HepG2 (cell line): ENCODE results near the gene CD79A. TPM values are rescaled to one million over a fixed set of nuclear protein-coding genes. Genes with fewer than 3 reads are reported as not detected.
A peak's percentile ranks its signal among the peaks of the same experiment; 100 is the strongest.

Experiments used
- ATAC-seq: fragments of 200-7000 bp; cut with Tn5 transposase; 3 replicates; pipeline ENCODE4 v1.9.1; 2020; ENCODE audit warnings: mild to moderate bottlenecking, moderate library complexity
- BruUV-seq: library from RNA; stranded (reverse); fragments of 400-500 nt; replicated peaks from 2 replicates; lab custom pipeline; 2021; lab: Mats Ljungman, UMichigan
- CTCF ChIA-PET: fragments of 300-600 bp; formaldehyde crosslinking; extraction: SDS; loops from one replicate; lab custom pipeline; 2021; ENCODE audit warnings: low total read pairs, inconsistent platforms, low intra/inter-chr PET ratio; lab: Yijun Ruan, JAX
- POLR2A ChIA-PET: fragments of 350-600 bp; sonication (Branson Sonifier 250); formaldehyde crosslinking; loops from one replicate; lab custom pipeline; 2020; ENCODE audit warnings: antibody characterized with exemption, inconsistent platforms; lab: Yijun Ruan, JAX
- DNase-seq: peaks from one replicate; pipeline ENCODE4 v3.0.0-alpha.2; 2015; ENCODE audit warnings: low spot score
- FAIRE-seq: peaks from 3 replicates; lab custom pipeline; 2011; peaks lifted over from hg19 to GRCh38; lab: Jason Lieb, UNC
- H2AFZ ChIP-seq: one replicate; pipeline ENCODE4 v1.6.1; 2011; ENCODE audit warnings: low read length, inconsistent platforms
- H3K27ac ChIP-seq: fragments of 300-600 bp; 3 replicates; pipeline ENCODE4 v1.8.0; 2011; ENCODE audit warnings: mixed run types, mild to moderate bottlenecking, mixed read lengths, low read length, inconsistent platforms; ENCODE audit not compliant: insufficient read depth; ENCODE audit errors: extremely low read length
- H3K27me3 ChIP-seq, 2 experiments: fragments of 200-600 bp in 1 of 2; 2 replicates in 1 of 2; 3 replicates in 1 of 2; pipeline versions ENCODE4 v1.6.0 to v1.8.0; 2011; ENCODE audit warnings: low read length in 2 of 2, mild to moderate bottlenecking in 2 of 2, moderate library complexity in 2 of 2, inconsistent platforms in 1 of 2; ENCODE audit not compliant: insufficient read depth in 2 of 2, control insufficient read depth in 1 of 2
- H3K36me3 ChIP-seq, 2 experiments: fragments of 200-600 bp in 1 of 2; replicated peaks in 1 of 2; 2 replicates in 1 of 2; 3 replicates in 1 of 2; pipeline versions ENCODE4 v1.5.1 to v1.8.0; 2011; ENCODE audit warnings: low read length in 2 of 2, inconsistent platforms in 1 of 2; ENCODE audit not compliant: insufficient read depth in 2 of 2, control insufficient read depth in 1 of 2
- H3K4me1 ChIP-seq: 2 replicates; pipeline ENCODE4 v1.5.1; 2012; ENCODE audit warnings: low read length, inconsistent platforms; ENCODE audit not compliant: insufficient read depth
- H3K4me2 ChIP-seq: 2 replicates; pipeline ENCODE4 v1.6.0; 2011; ENCODE audit warnings: low read depth, low read length, inconsistent platforms
- H3K4me3 ChIP-seq, 3 experiments: fragments of 200-600 bp in 1 of 3; sonication (generic), shearing (Covaris generic) in 1 of 3; replicated peaks in 1 of 3; 2 replicates each; pipeline ENCODE4 v1.5.1; 2011 to 2016; ENCODE audit warnings: low read length in 3 of 3, inconsistent platforms in 2 of 3, low read depth in 2 of 3, mild to moderate bottlenecking in 2 of 3, control low read depth in 1 of 3, mixed read lengths in 1 of 3; ENCODE audit not compliant: insufficient read depth in 1 of 3
- H3K79me2 ChIP-seq: one replicate; pipeline ENCODE4 v1.6.1; 2011; ENCODE audit warnings: low read length, inconsistent platforms; ENCODE audit not compliant: insufficient read depth
- H3K9ac ChIP-seq: 2 replicates; pipeline ENCODE4 v1.6.0; 2011; ENCODE audit warnings: mild to moderate bottlenecking, low read depth, low read length, inconsistent platforms; ENCODE audit not compliant: insufficient read depth
- H3K9me3 ChIP-seq: 2 replicates; pipeline ENCODE4 v1.5.1; 2012; ENCODE audit warnings: mild to moderate bottlenecking, low read length
- H4K20me1 ChIP-seq: 2 replicates; pipeline ENCODE4 v1.6.0; 2011; ENCODE audit warnings: inconsistent platforms, mild to moderate bottlenecking, low read length, moderate library complexity; ENCODE audit not compliant: insufficient read depth
- AGO2 ChIP-seq: fragments of 200-400 bp; formaldehyde crosslinking; optimal IDR thresholded peaks from 2 replicates; pipeline ENCODE3; 2017; ENCODE audit warnings: mild to moderate bottlenecking, low read depth, low read length, moderate library complexity
- CCAR2 ChIP-seq: fragments of 200-400 bp; formaldehyde crosslinking; optimal IDR thresholded peaks from 2 replicates; pipeline ENCODE3; 2018; ENCODE audit warnings: low read depth, mild to moderate bottlenecking, low read length, moderate library complexity
- EZH2 ChIP-seq: conservative IDR thresholded peaks from 2 replicates; pipeline ENCODE4 v1.6.1; 2012; ENCODE audit warnings: mild to moderate bottlenecking, low read depth, low read length, moderate library complexity
- POLR2AphosphoS5 ChIP-seq: IDR thresholded peaks from 2 replicates; pipeline ENCODE4 v1.6.1; 2012; ENCODE audit warnings: low read depth, low read length
- ZKSCAN8 ChIP-seq: IDR thresholded peaks from 2 replicates; pipeline ENCODE4 v1.6.1; 2016; ENCODE audit warnings: borderline replicate concordance, missing genetic modification reagents, missing compliant biosample characterization
- ZNF232 ChIP-seq: sonication (generic); formaldehyde crosslinking; IDR thresholded peaks from 2 replicates; pipeline ENCODE4 v1.4.0; 2020; ENCODE audit warnings: missing genetic modification reagents, borderline replicate concordance
- ZNF768 ChIP-seq: sonication (generic); formaldehyde crosslinking; IDR thresholded peaks from 2 replicates; pipeline ENCODE4 v1.4.0; 2020; ENCODE audit warnings: missing genetic modification reagents
- ZNF83 ChIP-seq: sonication (generic); formaldehyde crosslinking; IDR thresholded peaks from 2 replicates; pipeline ENCODE4 v1.4.0; 2020; ENCODE audit warnings: missing genetic modification reagents, mild to moderate bottlenecking, borderline replicate concordance
- WGBS: methylation state at CpG from one replicate; pipeline ENCODE4 v1.1.6; 2017; ENCODE audit warnings: low lambda C conversion rate; 5-methylcytosine and 5-hydroxymethylcytosine counted together
- in situ Hi-C: cut with HindIII; loops from 2 replicates; pipeline ENCODE4 v1.10.0; 2017; ENCODE audit warnings: low pct_unique_long_range_greater_than_20kb; ENCODE audit not compliant: extremely low pct_ligation_motif_present
- intact Hi-C: fragments of 100-400 bp; cut with micrococcal nuclease; formaldehyde crosslinking; loops from one replicate; pipeline ENCODE4 v1.10.0; 2022; ENCODE audit not compliant: unreplicated experiment
- polyA plus RNA-seq, 8 experiments: library from polyadenylated mRNA; depleted of rRNA in 3 of 8; stranded (reverse) in 7 of 8; unstranded in 1 of 8; fragments of >200 nt; fragmentation: Illumina TruSeq in 4 of 8; extraction: Trizol in 4 of 8; gene quantifications; 2 replicates each; pipeline versions ENCODE4 v1.2.1 to v1.2.3, GENCODE V29; 2011 to 2016; ENCODE audit warnings: low read depth in 4 of 8, missing spikeins in 1 of 8, mixed read lengths in 1 of 8; ENCODE audit not compliant: insufficient read depth in 1 of 8
- total RNA-seq, 5 experiments: library from RNA; depleted of rRNA; stranded (reverse); fragments of >200 nt; fragmentation: Illumina TruSeq; extraction: Trizol; gene quantifications; 2 replicates each; pipeline ENCODE4 v1.2.3, GENCODE V29; 2016; ENCODE audit warnings: low read depth in 1 of 5
- TF ChIP-seq, protein P1 (sequence below): sonication (generic); formaldehyde crosslinking; IDR thresholded peaks from 2 replicates; pipeline ENCODE4 v1.4.0; 2020; ENCODE audit warnings: missing genetic modification reagents
- TF ChIP-seq, protein P2 (sequence below): sonication (generic); formaldehyde crosslinking; conservative IDR thresholded peaks from 2 replicates; pipeline ENCODE4 v1.5.0; 2020; ENCODE audit warnings: missing genetic modification reagents

The CD79A gene
- total and polyA plus RNA-seq, 2 of the 13 experiments (the other 11 are each of a cell fraction or from before 2014, with no cell fraction given), result 0.24 to 0.33 TPM

DNA sequence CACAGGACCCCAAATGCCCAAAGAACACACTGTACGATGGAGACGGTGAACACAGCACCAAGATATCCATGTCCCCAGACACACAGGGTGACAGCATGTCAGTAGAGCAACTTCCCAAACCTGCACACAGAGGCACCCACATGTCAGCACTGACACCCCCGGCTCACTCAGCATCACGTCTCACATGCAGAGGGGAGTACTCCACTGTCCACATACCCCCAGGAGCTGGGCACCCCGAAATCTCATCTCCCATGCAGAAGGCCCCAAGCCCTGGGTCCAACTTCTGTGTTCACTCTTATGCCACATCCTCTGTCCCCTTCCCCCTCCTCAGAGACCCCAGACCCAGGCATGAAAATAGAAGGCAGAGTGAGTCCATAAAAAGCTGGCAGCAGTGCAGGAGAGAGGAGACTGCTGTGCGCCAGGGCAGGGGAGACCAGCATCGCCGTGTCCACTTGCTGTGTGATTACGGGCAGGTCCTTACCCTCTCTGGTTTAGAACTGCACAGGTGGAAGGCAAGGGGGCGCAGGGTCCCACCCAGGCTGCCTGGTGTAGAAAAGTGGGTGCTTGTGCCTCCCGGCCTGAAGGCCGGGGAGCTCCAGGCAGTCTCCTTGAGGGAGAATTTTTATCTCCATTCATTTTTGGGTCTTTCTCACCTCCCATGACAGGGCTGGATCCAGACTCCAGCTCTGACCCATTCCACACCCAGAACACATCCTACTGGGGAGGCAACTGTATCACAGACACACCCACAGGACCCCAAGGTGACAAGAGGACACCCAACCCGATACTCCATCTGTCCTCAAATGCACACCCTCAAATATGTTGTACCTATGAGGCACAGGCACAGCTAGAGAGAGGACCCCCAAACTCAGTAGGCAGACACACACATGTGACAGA lies 34.2 kb downstream of the CD79A start:
- CTCF ChIA-PET, result no interaction called here

DNA sequence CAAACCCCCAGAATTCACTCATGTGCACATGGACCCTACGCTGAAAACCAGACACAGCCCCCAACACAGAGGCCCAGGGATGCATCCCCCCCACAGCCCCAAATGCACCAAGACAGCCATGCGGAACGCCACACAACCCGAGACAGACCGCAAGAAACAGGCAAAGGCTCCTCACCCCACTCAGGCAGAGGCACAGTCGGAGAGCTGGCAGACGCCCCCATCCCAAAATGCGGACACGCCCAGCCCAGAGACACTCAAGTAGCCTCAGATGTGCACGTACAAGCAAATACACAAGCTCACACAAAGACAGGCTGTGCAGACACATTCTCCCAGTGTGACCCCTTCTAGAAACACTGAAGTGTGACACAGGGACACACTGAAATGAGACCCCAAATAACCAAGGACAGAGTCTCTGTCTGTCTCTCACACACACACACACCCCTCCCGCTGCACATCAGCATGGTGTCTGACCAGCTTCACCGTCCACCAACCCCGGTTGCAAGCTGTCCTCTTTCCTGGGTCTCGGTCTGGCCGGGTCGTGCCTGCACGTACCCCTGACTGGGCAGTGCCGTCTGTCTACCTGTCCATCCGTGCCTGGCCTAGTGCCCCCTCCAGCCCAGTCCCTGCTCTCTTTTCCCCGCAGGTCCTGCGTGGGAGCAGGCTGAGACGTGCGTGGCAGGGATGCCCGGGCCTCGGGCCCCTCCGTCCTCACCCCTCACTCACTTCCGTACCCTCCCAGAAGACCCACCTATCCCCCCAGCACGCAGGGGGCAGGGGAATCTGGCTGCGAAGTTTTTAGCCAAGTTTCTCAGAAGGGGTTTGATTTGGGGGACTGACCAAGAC lies 35.0 kb downstream of the CD79A start:
- 57% methylated on average over 17 of the region's 29 CpGs for WGBS
- peak; percentile 8; the same call in 2 of the 3 replicates for ATAC-seq

More for the DNA sequence above, 34.2 kb downstream of the CD79A start:
- no peak overlapping the region for H3K27ac ChIP-seq
- in situ Hi-C loops, result no loop called here
- H3K4me3 ChIP-seq, result no peak overlapping the region
- H3K4me1 ChIP-seq, result no peaks in the 10 kb centered on the region
- H3K9me3 ChIP-seq, result no peaks in the 10 kb centered on the region
- no peak for FAIRE-seq
- no peak overlapping the region for H3K9ac ChIP-seq
- BruUV-seq, result TSS peak; percentile 38
- WGBS, result 69% methylated on average over 13 of the region's 13 CpGs
- no peak overlapping the region for H2AFZ ChIP-seq
- TF ChIP-seq ZNF768 (CRISPR knock-in tag), result peak; percentile 98
- peak; percentile 12 for TF ChIP-seq AGO2
- no peak for TF ChIP-seq ZKSCAN8 (CRISPR knock-in tag)
- TF ChIP-seq ZNF83 (CRISPR knock-in tag), result no peak
- TF ChIP-seq CCAR2, result peak; percentile 81
- TF ChIP-seq POLR2AphosphoS5, result peak; percentile 9; the same call in 1 of the 2 replicates
- H3K79me2 ChIP-seq, result no peaks in the 10 kb centered on the region
- no peaks in the 10 kb centered on the region for H4K20me1 ChIP-seq
- intact Hi-C loops, result no loop called here
- POLR2A ChIA-PET, result interaction anchor here (1.4 kb wide), 1 partner anchor 51 kb away, joined by 3 read pairs; the partner anchor contains the start of gene RPS19
- peaks cover 10 to 32% of the 10 kb centered on the region in 2 experiments for H3K27me3 ChIP-seq
- no peak for ATAC-seq
- no peak for DNase-seq
- peaks cover 2 to 8% of the 10 kb centered on the region in 2 experiments; a peak in 3 of 5 replicates for H3K36me3 ChIP-seq
- no peak overlapping the region for H3K4me2 ChIP-seq

More for the DNA sequence above, 35.0 kb downstream of the CD79A start:
- no peaks in the 10 kb centered on the region for H4K20me1 ChIP-seq
- TF ChIP-seq, protein P1, sequence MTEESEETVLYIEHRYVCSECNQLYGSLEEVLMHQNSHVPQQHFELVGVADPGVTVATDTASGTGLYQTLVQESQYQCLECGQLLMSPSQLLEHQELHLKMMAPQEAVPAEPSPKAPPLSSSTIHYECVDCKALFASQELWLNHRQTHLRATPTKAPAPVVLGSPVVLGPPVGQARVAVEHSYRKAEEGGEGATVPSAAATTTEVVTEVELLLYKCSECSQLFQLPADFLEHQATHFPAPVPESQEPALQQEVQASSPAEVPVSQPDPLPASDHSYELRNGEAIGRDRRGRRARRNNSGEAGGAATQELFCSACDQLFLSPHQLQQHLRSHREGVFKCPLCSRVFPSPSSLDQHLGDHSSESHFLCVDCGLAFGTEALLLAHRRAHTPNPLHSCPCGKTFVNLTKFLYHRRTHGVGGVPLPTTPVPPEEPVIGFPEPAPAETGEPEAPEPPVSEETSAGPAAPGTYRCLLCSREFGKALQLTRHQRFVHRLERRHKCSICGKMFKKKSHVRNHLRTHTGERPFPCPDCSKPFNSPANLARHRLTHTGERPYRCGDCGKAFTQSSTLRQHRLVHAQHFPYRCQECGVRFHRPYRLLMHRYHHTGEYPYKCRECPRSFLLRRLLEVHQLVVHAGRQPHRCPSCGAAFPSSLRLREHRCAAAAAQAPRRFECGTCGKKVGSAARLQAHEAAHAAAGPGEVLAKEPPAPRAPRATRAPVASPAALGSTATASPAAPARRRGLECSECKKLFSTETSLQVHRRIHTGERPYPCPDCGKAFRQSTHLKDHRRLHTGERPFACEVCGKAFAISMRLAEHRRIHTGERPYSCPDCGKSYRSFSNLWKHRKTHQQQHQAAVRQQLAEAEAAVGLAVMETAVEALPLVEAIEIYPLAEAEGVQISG (CRISPR knock-in tag), result 0 out of 2 replicates have a peak, but pooled peaks have one; percentile 23
- TF ChIP-seq, protein P2, sequence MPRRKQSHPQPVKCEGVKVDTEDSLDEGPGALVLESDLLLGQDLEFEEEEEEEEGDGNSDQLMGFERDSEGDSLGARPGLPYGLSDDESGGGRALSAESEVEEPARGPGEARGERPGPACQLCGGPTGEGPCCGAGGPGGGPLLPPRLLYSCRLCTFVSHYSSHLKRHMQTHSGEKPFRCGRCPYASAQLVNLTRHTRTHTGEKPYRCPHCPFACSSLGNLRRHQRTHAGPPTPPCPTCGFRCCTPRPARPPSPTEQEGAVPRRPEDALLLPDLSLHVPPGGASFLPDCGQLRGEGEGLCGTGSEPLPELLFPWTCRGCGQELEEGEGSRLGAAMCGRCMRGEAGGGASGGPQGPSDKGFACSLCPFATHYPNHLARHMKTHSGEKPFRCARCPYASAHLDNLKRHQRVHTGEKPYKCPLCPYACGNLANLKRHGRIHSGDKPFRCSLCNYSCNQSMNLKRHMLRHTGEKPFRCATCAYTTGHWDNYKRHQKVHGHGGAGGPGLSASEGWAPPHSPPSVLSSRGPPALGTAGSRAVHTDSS (CRISPR knock-in tag), result no peak
- peak; percentile 21 for TF ChIP-seq AGO2
- TF ChIP-seq EZH2, result peak; percentile 86; the same call in 1 of the 2 replicates
- no peak for TF ChIP-seq ZNF232 (CRISPR knock-in tag)
- H3K9me3 ChIP-seq, result no peaks in the 10 kb centered on the region
- DNase-seq, result no peak
- no peaks in the 10 kb centered on the region for H3K4me1 ChIP-seq
- H2AFZ ChIP-seq, result no peak overlapping the region
- H3K4me3 ChIP-seq, result no peak overlapping the region
- intact Hi-C loops (no loop called here), in situ Hi-C loops (no loop called here)
- BruUV-seq, result no TSS peak
- no peaks in the 10 kb centered on the region for H3K79me2 ChIP-seq
- H3K27me3 ChIP-seq, result peaks cover 10 to 35% of the 10 kb centered on the region in 2 experiments
- FAIRE-seq, result no peak
- H3K27ac ChIP-seq, result no peak overlapping the region
- no peak overlapping the region for H3K9ac ChIP-seq
- POLR2A ChIA-PET, result interaction anchor here (1.4 kb wide), 1 partner anchor 52 kb away, joined by 3 read pairs; the partner anchor contains the start of gene RPS19
- H3K4me2 ChIP-seq, result no peak overlapping the region
- CTCF ChIA-PET, result no interaction called here
- H3K36me3 ChIP-seq, result peaks cover 0 to under 1% of the 10 kb centered on the region in 2 experiments; a peak in 1 of 5 replicates
